ENCODE data around the gene CCDC88C. TPM values are rescaled to one million over a fixed set of nuclear protein-coding genes. Genes with fewer than 3 reads are reported as not detected.
"Not testable (repeated sequence)": the region's sequence is repeated elsewhere in the genome, so short reads cannot be mapped to it uniquely, and the experiment has no call there.

The CCDC88C gene
- total RNA-seq, 1 donor from 2014 or later = 16.4 TPM

GRCh38 chr14:91410771-91411536 lies 6.7 kb downstream of the CCDC88C start:
- no peak for DNase-seq (ENCODE audit: low read depth)
- TF ChIP-seq CTCF (conservative IDR thresholded peaks at IDR 0.05; ENCODE audit: low read depth, low read length) = no peak
- no peak overlapping the region for H3K4me3 ChIP-seq (ENCODE audit: low read depth, low read length)

GRCh38 chr14:91409928-91410718 lies 7.5 kb downstream of the CCDC88C start:
- H3K4me3 ChIP-seq (ENCODE audit: low read depth, low read length) = no peak overlapping the region
- no peak for DNase-seq (ENCODE audit: low read depth)
- no peak for TF ChIP-seq CTCF (conservative IDR thresholded peaks at IDR 0.05; ENCODE audit: low read depth, low read length)

DNA sequence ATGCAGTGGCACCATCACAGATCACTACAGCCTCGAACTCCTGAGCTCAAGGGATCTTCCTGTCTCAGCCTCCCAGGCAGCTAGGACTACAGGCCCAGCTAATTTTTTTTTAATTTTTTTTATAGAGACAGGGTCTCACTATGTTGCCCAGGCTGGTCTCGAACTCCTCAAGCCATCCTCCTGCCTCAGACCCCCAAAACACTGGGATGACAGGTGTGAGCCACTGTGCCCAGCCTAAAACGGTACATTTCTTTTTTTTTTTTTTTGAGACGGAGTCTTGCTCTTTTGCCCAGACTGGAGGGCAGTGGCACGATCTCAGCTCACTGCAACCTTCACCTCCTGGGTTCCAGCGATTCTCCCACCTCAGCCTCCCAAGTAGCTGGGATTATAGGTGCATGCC lies 8.4 kb downstream of the CCDC88C start:
- H3K4me3 ChIP-seq (ENCODE audit: low read depth, low read length); DNase-seq (ENCODE audit: low read depth): not testable (repeated sequence)

DNA sequence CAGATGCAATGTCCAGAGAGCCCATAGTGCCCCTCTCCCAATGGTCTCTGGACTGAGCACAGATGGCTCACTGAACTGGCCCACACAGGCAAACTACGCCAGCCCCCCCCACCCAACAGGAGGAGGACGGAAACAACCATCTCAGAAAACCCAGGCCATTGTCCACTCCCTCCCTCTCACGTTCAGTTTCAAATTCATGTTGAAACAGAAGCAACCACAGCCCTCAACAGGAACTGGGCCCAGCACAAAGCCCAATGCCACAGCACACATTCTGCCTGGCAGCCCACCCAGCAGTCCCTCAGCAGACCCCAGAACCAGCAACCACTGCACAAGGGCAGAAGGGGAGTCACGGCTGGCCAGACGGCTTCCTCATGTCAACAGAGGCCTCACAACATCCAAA lies 10.6 kb downstream of the CCDC88C start:
- no peak for TF ChIP-seq CTCF (conservative IDR thresholded peaks at IDR 0.05; ENCODE audit: low read depth, low read length)
- H3K4me3 ChIP-seq (ENCODE audit: low read depth, low read length) = no peak overlapping the region
- no peak for DNase-seq (ENCODE audit: low read depth)

DNA sequence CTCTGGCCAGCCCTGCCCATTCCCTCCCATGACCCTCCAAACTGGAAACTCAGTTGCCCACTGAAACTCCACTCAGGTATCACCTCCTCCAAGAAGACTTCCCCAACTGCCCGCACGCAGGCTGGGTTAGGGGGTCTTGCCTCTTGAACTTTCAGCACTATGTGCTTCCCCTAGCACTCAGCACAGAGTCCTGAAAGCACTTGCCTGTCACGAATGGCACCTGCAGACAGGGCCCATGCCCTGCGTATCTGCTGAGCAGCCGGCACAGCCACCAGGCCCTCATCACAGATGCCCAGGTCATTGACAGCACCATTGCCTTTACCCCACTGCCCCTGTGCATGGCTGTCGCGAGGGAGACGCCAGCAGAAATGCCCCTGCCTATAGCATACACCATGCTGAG lies 11.2 kb downstream of the CCDC88C start:
- no peak for TF ChIP-seq CTCF (conservative IDR thresholded peaks at IDR 0.05; ENCODE audit: low read depth, low read length)
- no peak overlapping the region for H3K4me3 ChIP-seq (ENCODE audit: low read depth, low read length)
- no peak for DNase-seq (ENCODE audit: low read depth)

- no peak for DNase-seq (ENCODE audit: low read depth)
- no peak overlapping the region for H3K4me3 ChIP-seq (ENCODE audit: low read depth, low read length)
- no peak for TF ChIP-seq CTCF (conservative IDR thresholded peaks at IDR 0.05; ENCODE audit: low read depth, low read length)
These were observed 11.7 kb downstream of the CCDC88C start for GRCh38 chr14:91405724-91406435.

- no peak for DNase-seq (ENCODE audit: low read depth)
- no peak for TF ChIP-seq CTCF (conservative IDR thresholded peaks at IDR 0.05; ENCODE audit: low read depth, low read length)
- H3K4me3 ChIP-seq (ENCODE audit: low read depth, low read length) = no peak overlapping the region
These were observed 12.3 kb downstream of the CCDC88C start for GRCh38 chr14:91405241-91405721.
